ENCODE results near the gene TGFBR3.

TGFBR3 gene

GRCh38 chr1:91807921-91808620, 77.9 kb downstream of the TGFBR3 start (continued):
- TF ChIP-seq ZNF660 (tag by site-specific recombination; IDR thresholded peaks at IDR 0.05) (no peak), FEZF1 (tag by site-specific recombination; IDR thresholded peaks at IDR 0.05) (no peak), ZNF776 (tag by site-specific recombination; IDR thresholded peaks at IDR 0.05; ENCODE audit: borderline replicate concordance) (no peak), ZBTB8A (tag by site-specific recombination; IDR thresholded peaks at IDR 0.05) (no peak), TCF7L2 (IDR thresholded peaks at IDR 0.05; ENCODE audit: borderline replicate concordance, low read depth, low read length) (no peak)

DNA sequence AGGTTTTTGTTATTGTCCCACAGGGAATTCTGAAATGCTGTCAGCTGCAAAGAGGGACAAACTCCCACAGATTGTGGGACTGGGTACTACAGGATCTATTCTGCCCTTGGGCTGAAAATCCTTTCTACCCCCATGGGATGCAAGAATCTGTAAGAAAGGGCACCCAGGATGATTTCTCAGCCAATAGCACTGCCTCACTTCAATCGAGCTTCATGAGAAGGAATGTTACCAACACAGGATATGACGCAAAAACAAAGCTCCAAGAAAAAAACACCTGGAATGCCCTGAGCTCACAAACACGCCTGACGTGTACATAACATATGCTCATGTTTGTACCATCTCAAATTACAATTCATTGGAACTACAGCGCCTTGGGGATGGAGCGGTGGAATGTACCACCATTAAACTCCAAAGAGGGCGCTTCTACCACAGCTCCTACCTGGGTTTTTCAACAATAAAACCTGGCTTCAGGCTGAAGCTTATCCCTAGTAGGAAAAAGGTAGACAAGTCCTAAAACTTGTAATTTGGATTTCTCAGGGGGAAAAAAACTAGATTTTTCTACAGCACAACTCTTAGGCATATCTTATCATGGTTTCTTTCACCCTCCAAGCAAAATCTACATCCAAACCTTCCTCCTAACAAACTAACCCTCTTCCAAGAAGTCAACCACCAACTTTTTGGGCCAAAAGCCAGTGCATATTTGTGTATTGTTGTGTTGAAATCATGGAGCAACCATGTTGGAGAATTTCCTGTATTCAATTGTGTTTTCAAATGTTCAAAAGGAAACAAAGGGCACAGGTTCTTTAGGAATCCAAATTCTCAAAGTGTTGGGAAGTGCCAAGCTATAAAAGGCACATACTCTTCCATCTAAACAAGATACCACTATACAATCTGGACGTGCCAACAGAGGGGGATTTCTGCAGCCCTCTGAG, 78.9 kb downstream of the TGFBR3 start:
- CTCF ChIA-PET = interaction anchor here (1.1 kb wide), 2 partner anchors 8 to 10 kb away, joined by 3 read pairs; no protein-coding TSS in a partner anchor
- POLR2A ChIA-PET = interaction anchor here (1.2 kb wide), 1 partner anchor 79 kb away, joined by 4 read pairs; the partner anchor contains the start of gene TGFBR3
- 0 out of 2 replicates have a peak, but pooled peaks have one; percentile 24 for TF ChIP-seq ZFP37 (tag by site-specific recombination; IDR thresholded peaks at IDR 0.05)
- TF ChIP-seq ZBTB8A (tag by site-specific recombination; IDR thresholded peaks at IDR 0.05) = peak; percentile 29; the same call in 1 of the 2 replicates
- no peak for TF ChIP-seq ZNF416 (tag by site-specific recombination; IDR thresholded peaks at IDR 0.05)
- TF ChIP-seq ZBTB17 (tag by site-specific recombination; IDR thresholded peaks at IDR 0.05) = 0 out of 2 replicates have a peak, but pooled peaks have one; percentile 15
- TF ChIP-seq ZNF133 (tag by site-specific recombination; IDR thresholded peaks at IDR 0.05) = no peak
- no peak for TF ChIP-seq GLI4 (tag by site-specific recombination; IDR thresholded peaks at IDR 0.05)
- no peak for TF ChIP-seq ZBTB6 (tag by site-specific recombination; IDR thresholded peaks at IDR 0.05)
- no peak for TF ChIP-seq ZNF530 (tag by site-specific recombination; IDR thresholded peaks at IDR 0.05; ENCODE audit: low read depth)
- peak; percentile 93 for TF ChIP-seq ZBTB21 (tag by site-specific recombination; IDR thresholded peaks at IDR 0.05)
- TF ChIP-seq ZNF501 (tag by site-specific recombination; IDR thresholded peaks at IDR 0.05) = peak; percentile 30; the same call in 1 of the 2 replicates
- no peak for TF ChIP-seq ZNF843 (tag by site-specific recombination; IDR thresholded peaks at IDR 0.05)
- no peak for TF ChIP-seq ZNF704 (tag by site-specific recombination; IDR thresholded peaks at IDR 0.05)
- TF ChIP-seq, protein P1, sequence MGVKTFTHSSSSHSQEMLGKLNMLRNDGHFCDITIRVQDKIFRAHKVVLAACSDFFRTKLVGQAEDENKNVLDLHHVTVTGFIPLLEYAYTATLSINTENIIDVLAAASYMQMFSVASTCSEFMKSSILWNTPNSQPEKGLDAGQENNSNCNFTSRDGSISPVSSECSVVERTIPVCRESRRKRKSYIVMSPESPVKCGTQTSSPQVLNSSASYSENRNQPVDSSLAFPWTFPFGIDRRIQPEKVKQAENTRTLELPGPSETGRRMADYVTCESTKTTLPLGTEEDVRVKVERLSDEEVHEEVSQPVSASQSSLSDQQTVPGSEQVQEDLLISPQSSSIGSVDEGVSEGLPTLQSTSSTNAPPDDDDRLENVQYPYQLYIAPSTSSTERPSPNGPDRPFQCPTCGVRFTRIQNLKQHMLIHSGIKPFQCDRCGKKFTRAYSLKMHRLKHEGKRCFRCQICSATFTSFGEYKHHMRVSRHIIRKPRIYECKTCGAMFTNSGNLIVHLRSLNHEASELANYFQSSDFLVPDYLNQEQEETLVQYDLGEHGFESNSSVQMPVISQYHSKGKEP (tag by site-specific recombination; IDR thresholded peaks at IDR 0.05) = no peak
- TF ChIP-seq, protein P2, sequence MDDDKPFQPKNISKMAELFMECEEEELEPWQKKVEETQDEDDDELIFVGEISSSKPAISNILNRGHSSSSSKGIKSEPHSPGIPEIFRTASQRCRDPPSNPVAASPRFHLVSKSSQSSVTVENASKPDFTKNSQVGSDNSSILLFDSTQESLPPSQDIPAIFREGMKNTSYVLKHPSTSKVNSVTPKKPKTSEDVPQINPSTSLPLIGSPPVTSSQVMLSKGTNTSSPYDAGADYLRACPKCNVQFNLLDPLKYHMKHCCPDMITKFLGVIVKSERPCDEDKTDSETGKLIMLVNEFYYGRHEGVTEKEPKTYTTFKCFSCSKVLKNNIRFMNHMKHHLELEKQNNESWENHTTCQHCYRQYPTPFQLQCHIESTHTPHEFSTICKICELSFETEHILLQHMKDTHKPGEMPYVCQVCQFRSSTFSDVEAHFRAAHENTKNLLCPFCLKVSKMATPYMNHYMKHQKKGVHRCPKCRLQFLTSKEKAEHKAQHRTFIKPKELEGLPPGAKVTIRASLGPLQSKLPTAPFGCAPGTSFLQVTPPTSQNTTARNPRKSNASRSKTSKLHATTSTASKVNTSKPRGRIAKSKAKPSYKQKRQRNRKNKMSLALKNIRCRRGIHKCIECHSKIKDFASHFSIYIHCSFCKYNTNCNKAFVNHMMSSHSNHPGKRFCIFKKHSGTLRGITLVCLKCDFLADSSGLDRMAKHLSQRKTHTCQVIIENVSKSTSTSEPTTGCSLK (tag by site-specific recombination; IDR thresholded peaks at IDR 0.05) = no peak
- no peak for TF ChIP-seq ZNF548 (tag by site-specific recombination; IDR thresholded peaks at IDR 0.05)
- 0 out of 2 replicates have a peak, but pooled peaks have one; percentile 33 for TF ChIP-seq IKZF3 (tag by site-specific recombination; IDR thresholded peaks at IDR 0.05)
- no peak for TF ChIP-seq KLF10 (tag by site-specific recombination; IDR thresholded peaks at IDR 0.05)
- no peak for TF ChIP-seq ELK4 (IDR thresholded peaks at IDR 0.05; ENCODE audit: borderline replicate concordance, low read depth, low read length)
- 0 out of 2 replicates have a peak, but pooled peaks have one; percentile 27 for TF ChIP-seq ZNF366 (tag by site-specific recombination; conservative IDR thresholded peaks at IDR 0.05)
- TF ChIP-seq ZNF138 (tag by site-specific recombination; IDR thresholded peaks at IDR 0.05; ENCODE audit: borderline replicate concordance) = no peak
- peak; percentile 53 for TF ChIP-seq ZEB2 (tag by site-specific recombination; IDR thresholded peaks at IDR 0.05)
- TF ChIP-seq ZNF837 (tag by site-specific recombination; IDR thresholded peaks at IDR 0.05) = no peak
- TF ChIP-seq ZNF629 (tag by site-specific recombination; IDR thresholded peaks at IDR 0.05) = peak; percentile 95

More for the DNA sequence above, 78.9 kb downstream of the TGFBR3 start:
- peaks cover 11% of the 10 kb centered on the region; the same call in 1 of the 2 replicates for H3K4me1 ChIP-seq (ENCODE audit: control insufficient read depth, insufficient read depth, low read length)
- no peak overlapping the region for H3K4me3 ChIP-seq (ENCODE audit: low read depth, low read length)
- H3K36me3 ChIP-seq (ENCODE audit: control insufficient read depth in 2 of 2, insufficient read depth in 1 of 2, low read length in 2 of 2) = no peaks in the 10 kb centered on the region
- H3K9me3 ChIP-seq (ENCODE audit: control insufficient read depth, insufficient read depth, low read depth, low read length) = no peaks in the 10 kb centered on the region
- no peak overlapping the region for H3K27ac ChIP-seq (ENCODE audit: extremely low read depth, low read depth, low read length)
